HCT116 (cell line): ENCODE results near the gene GGCX.

ENCODE experiments used
- EZH2 ChIP-seq: fragments of 200-600 bp; sonication (generic); IDR thresholded peaks from 2 replicates; pipeline ENCODE4 v1.6.1; 2017; ENCODE audit warnings: antibody characterized with exemption, mixed run types
- TF ChIP-seq, protein P1 (sequence below): IDR thresholded peaks from 2 replicates; pipeline ENCODE4 v1.6.1; 2012

DNA sequence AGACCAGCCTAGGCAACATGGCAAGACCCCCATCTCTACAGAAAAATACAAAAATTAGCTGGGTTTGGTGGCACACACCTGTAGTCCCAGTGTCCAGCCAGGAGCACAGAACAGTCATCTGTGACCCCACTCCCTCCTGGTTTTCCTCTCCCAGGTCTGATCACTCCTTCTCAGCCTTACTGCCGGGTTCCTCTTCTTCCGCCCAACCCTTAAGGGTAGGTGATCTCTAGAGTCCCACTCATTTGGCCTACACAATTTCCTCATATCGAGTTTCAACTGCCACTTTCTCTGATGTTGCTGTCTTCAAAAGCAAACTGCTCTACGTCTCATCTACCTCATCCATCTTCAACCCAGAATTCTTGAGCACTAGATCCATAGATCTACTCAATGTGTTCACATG, 35.7 kb downstream of the GGCX start:
- no peak for TF ChIP-seq EZH2
- TF ChIP-seq, protein P1, sequence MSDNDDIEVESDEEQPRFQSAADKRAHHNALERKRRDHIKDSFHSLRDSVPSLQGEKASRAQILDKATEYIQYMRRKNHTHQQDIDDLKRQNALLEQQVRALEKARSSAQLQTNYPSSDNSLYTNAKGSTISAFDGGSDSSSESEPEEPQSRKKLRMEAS, result no peak
